Measurements from ENCODE around the gene MPP3.

MPP3 gene

GRCh38 chr17:43832168-43832975 is 574 bp downstream of the MPP3 start:
- DNase-seq (ENCODE audit: low read depth) = no peak

- DNase-seq (ENCODE audit: low read depth) = no peak
These were observed 1.3 kb downstream of the MPP3 start for GRCh38 chr17:43831633-43832032.

- no peak for DNase-seq (ENCODE audit: low read depth)
These were observed 2.3 kb downstream of the MPP3 start for GRCh38 chr17:43830510-43831140.

- no peak for DNase-seq (ENCODE audit: low read depth)
These were observed 3.2 kb downstream of the MPP3 start for GRCh38 chr17:43829738-43830137.

- no peak for DNase-seq (ENCODE audit: low read depth)
These were observed 5.3 kb downstream of the MPP3 start for GRCh38 chr17:43827596-43827995.

GRCh38 chr17:43826206-43826605 is 6.7 kb downstream of the MPP3 start:
- no peak for DNase-seq (ENCODE audit: low read depth)

- DNase-seq (ENCODE audit: low read depth) = no peak
These were observed 7.4 kb downstream of the MPP3 start for GRCh38 chr17:43825567-43825966.

GRCh38 chr17:43823350-43824084 is 9.4 kb downstream of the MPP3 start:
- no peak for DNase-seq (ENCODE audit: low read depth)

GRCh38 chr17:43822570-43823190 is 10.3 kb downstream of the MPP3 start:
- DNase-seq (ENCODE audit: low read depth) = no peak

- no peak for DNase-seq (ENCODE audit: low read depth)
These were observed 12.2 kb downstream of the MPP3 start for GRCh38 chr17:43820759-43821158.

- DNase-seq (ENCODE audit: low read depth) = no peak
These were observed 14.0 kb downstream of the MPP3 start for GRCh38 chr17:43818966-43819365.

- no peak for DNase-seq (ENCODE audit: low read depth)
These were observed 15.1 kb downstream of the MPP3 start for GRCh38 chr17:43817826-43818225.

- DNase-seq (ENCODE audit: low read depth) = no peak
These were observed 16.3 kb downstream of the MPP3 start for GRCh38 chr17:43816336-43817320.

- DNase-seq (ENCODE audit: low read depth) = no peak
These were observed 18.2 kb downstream of the MPP3 start for GRCh38 chr17:43814714-43815113.

- DNase-seq (ENCODE audit: low read depth) = no peak
These were observed 18.9 kb downstream of the MPP3 start for GRCh38 chr17:43814026-43814425.

GRCh38 chr17:43813386-43813785 is 19.6 kb downstream of the MPP3 start:
- no peak for DNase-seq (ENCODE audit: low read depth)

- no peak for DNase-seq (ENCODE audit: low read depth)
These were observed 20.3 kb downstream of the MPP3 start for GRCh38 chr17:43812396-43813265.

- no peak for DNase-seq (ENCODE audit: low read depth)
These were observed 22.1 kb downstream of the MPP3 start for GRCh38 chr17:43810823-43811222.

- DNase-seq (ENCODE audit: low read depth) = no peak
These were observed 22.7 kb downstream of the MPP3 start for GRCh38 chr17:43810226-43810715.

- DNase-seq (ENCODE audit: low read depth) = no peak
These were observed 23.8 kb downstream of the MPP3 start for GRCh38 chr17:43809121-43809520.

Measured in T follicular helper cell (primary cell).